Measurements from ENCODE around the gene NPR1. TPM values are rescaled to one million over a fixed set of nuclear protein-coding genes. Genes with fewer than 3 reads are reported as not detected.
A peak's percentile ranks its signal among the peaks of the same experiment; 100 is the strongest.

NPR1 gene
- total and polyA plus RNA-seq, 2 of the 13 experiments (the other 11 are each of a cell fraction or from before 2014, with no cell fraction given): not detected

GRCh38 chr1:153658400-153659174, 19.9 kb upstream of the NPR1 start, which contains the start of gene SNAPIN (continued):
- TF ChIP-seq ARNT2 (CRISPR knock-in tag; IDR thresholded peaks at IDR 0.05; ENCODE audit: low read depth) (no peak; the same call in none of the 2 replicates), PHF5A (CRISPR knock-in tag; IDR thresholded peaks at IDR 0.05; ENCODE audit: low read depth, unreplicated experiment) (no peak), RAD21 (CRISPR knock-in tag; IDR thresholded peaks at IDR 0.05) (0 out of 2 replicates have a peak, but pooled peaks have one; percentile 29), SAFB2 (CRISPR knock-in tag; IDR thresholded peaks at IDR 0.05; ENCODE audit: borderline replicate concordance, low read depth) (0 out of 2 replicates have a peak, but pooled peaks have one; percentile 16), PRMT3 (CRISPR knock-in tag; IDR thresholded peaks at IDR 0.05; ENCODE audit: borderline replicate concordance, low read depth) (no peak), HMG20B (CRISPR knock-in tag; conservative IDR thresholded peaks at IDR 0.05) (no peak), AHR (CRISPR knock-in tag; IDR thresholded peaks at IDR 0.05) (0 out of 2 replicates have a peak, but pooled peaks have one; percentile 19), CCAR2 (optimal IDR thresholded peaks at IDR 0.05; ENCODE audit: low read depth, low read length) (no peak), DR1 (CRISPR knock-in tag; IDR thresholded peaks at IDR 0.05) (peak; percentile 45; the same call in 1 of the 2 replicates), FIP1L1 (IDR thresholded peaks at IDR 0.05; ENCODE audit: borderline replicate concordance, insufficient read depth, low read depth, low read length) (0 out of 2 replicates have a peak, but pooled peaks have one; percentile 40), ZBTB1 (CRISPR knock-in tag; IDR thresholded peaks at IDR 0.05; ENCODE audit: borderline replicate concordance) (no peak), SRSF4 (IDR thresholded peaks at IDR 0.05; ENCODE audit: low read depth, low read length, poor library complexity, severe bottlenecking) (no peak), ZMAT3 (CRISPR knock-in tag; conservative IDR thresholded peaks at IDR 0.05) (no peak; the same call in 1 of the 2 replicates), TBP (CRISPR knock-in tag; IDR thresholded peaks at IDR 0.05) (no peak), BCLAF1 (IDR thresholded peaks at IDR 0.05) (no peak), ZBTB43 (CRISPR knock-in tag; conservative IDR thresholded peaks at IDR 0.05) (peak; percentile 52; the same call in 1 of the 2 replicates), ZNF598 (CRISPR knock-in tag; IDR thresholded peaks at IDR 0.05; ENCODE audit: borderline replicate concordance) (no peak), NR3C1 (CRISPR knock-in tag; IDR thresholded peaks at IDR 0.05) (no peak), MLLT10 (CRISPR knock-in tag; IDR thresholded peaks at IDR 0.05) (no peak), ZBTB42 (CRISPR knock-in tag; IDR thresholded peaks at IDR 0.05) (no peak), GFI1 (CRISPR knock-in tag; IDR thresholded peaks at IDR 0.05; ENCODE audit: borderline replicate concordance) (peak; percentile 69; the same call in 1 of the 2 replicates), ZNF878 (CRISPR knock-in tag; IDR thresholded peaks at IDR 0.05) (no peak), ZNF558 (CRISPR knock-in tag; IDR thresholded peaks at IDR 0.05; ENCODE audit: borderline replicate concordance) (no peak), ZBTB7B (CRISPR knock-in tag; IDR thresholded peaks at IDR 0.05) (peak; percentile 51; the same call in 1 of the 2 replicates), FOXM1 (CRISPR knock-in tag; IDR thresholded peaks at IDR 0.05) (no peak), DDIT3 (CRISPR knock-in tag; IDR thresholded peaks at IDR 0.05) (no peak), ZNF713 (CRISPR knock-in tag; IDR thresholded peaks at IDR 0.05) (no peak)

Measured in HepG2 (cell line).